Peyer's patch (tissue), 4 donors: ENCODE measurements around the gene ZMAT5.

ENCODE experiments used
- POLR2A ChIP-seq, 2 donors: fragments of 450-650 bp; IDR thresholded peaks; one replicate each; pipeline ENCODE4 v1.5.1; 2017; ENCODE audit warnings: antibody characterized with exemption in 2 of 2, mild to moderate bottlenecking in 2 of 2, moderate library complexity in 2 of 2
- TF ChIP-seq, protein P1 (sequence below), 6 experiments: fragments of 450-650 bp in 4 of 6; fragments of 200-600 bp in 2 of 6; sonication (generic) in 1 of 6; IDR thresholded peaks; one replicate each; pipeline ENCODE4 v1.5.1; 2017 to 2019; ENCODE audit warnings: antibody characterized with exemption in 6 of 6, mild to moderate bottlenecking in 3 of 6, moderate library complexity in 1 of 6

DNA sequence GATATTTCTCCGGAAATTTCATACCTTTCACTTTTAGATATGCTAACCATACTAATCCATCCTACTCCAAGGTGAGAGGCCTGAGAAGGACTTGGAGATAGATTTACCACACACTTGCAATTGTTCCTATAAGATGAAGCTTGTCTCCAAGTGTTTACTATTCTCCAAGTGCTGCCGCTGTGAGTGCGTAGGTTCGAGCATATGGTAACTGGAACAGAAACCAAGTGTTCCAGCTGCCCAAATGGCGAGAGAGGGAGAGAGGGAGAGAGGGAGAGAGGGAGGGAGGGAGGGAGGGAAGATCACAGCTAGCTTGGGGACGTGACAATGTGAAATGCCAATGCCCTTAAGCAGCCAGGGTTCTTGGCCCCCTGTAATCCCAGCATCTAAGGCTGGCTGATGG is 49.7 kb upstream of the ZMAT5 start:
- TF ChIP-seq POLR2A (IDR thresholded peaks at IDR 0.05), result no peak
- TF ChIP-seq, protein P1, sequence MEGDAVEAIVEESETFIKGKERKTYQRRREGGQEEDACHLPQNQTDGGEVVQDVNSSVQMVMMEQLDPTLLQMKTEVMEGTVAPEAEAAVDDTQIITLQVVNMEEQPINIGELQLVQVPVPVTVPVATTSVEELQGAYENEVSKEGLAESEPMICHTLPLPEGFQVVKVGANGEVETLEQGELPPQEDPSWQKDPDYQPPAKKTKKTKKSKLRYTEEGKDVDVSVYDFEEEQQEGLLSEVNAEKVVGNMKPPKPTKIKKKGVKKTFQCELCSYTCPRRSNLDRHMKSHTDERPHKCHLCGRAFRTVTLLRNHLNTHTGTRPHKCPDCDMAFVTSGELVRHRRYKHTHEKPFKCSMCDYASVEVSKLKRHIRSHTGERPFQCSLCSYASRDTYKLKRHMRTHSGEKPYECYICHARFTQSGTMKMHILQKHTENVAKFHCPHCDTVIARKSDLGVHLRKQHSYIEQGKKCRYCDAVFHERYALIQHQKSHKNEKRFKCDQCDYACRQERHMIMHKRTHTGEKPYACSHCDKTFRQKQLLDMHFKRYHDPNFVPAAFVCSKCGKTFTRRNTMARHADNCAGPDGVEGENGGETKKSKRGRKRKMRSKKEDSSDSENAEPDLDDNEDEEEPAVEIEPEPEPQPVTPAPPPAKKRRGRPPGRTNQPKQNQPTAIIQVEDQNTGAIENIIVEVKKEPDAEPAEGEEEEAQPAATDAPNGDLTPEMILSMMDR (IDR thresholded peaks at IDR 0.05), result no peak
